Left lung (tissue), 10 donors: ENCODE results near the gene CARMIL1. TPM values are rescaled to one million over a fixed set of nuclear protein-coding genes. Genes with fewer than 3 reads are reported as not detected.

Experiments used
- ATAC-seq: fragments of 200-7000 bp; cut with Tn5 transposase; one replicate; pipeline ENCODE4 v1.9.1; 2020; ENCODE audit warnings: moderate library complexity
- DNase-seq, 4 donors: peaks; one replicate each; pipeline ENCODE4 v3.0.0-alpha.2; 2013 to 2020
- H3K27ac ChIP-seq, 2 donors: fragments of 200-600 bp; sonication (generic) in 1 of 2; one replicate each; pipeline versions ENCODE4 v1.5.0 to v1.8.0; 2020 to 2021
- H3K27me3 ChIP-seq, 2 donors: fragments of 200-600 bp; sonication (generic) in 1 of 2; one replicate each; pipeline versions ENCODE4 v1.5.0 to v1.8.0; 2020 to 2021
- H3K36me3 ChIP-seq, 2 donors: fragments of 200-600 bp; sonication (generic) in 1 of 2; one replicate each; pipeline versions ENCODE4 v1.5.0 to v1.8.0; 2020 to 2021
- H3K4me1 ChIP-seq, 2 donors: fragments of 200-600 bp; one replicate each; pipeline ENCODE4 v1.8.0; 2021
- H3K4me3 ChIP-seq, 2 donors: fragments of 200-600 bp; sonication (generic) in 1 of 2; one replicate each; pipeline versions ENCODE4 v1.5.0 to v1.8.0; 2020 to 2021; ENCODE audit warnings: mild to moderate bottlenecking in 1 of 2
- H3K9me3 ChIP-seq, 2 donors: fragments of 200-600 bp; sonication (generic) in 1 of 2; one replicate each; pipeline versions ENCODE4 v1.5.0 to v1.8.0; 2020 to 2021
- CTCF ChIP-seq, 2 donors: fragments of 200-600 bp; sonication (generic) in 1 of 2; IDR thresholded peaks; one replicate each; pipeline versions ENCODE4 v1.5.0 to v1.8.0; 2021; ENCODE audit warnings: antibody characterized with exemption in 2 of 2
- intact Hi-C, 2 donors: fragments of 100-400 bp; cut with DNase I; formaldehyde crosslinking; loops; one replicate each; pipeline versions ENCODE4 v1.11.2 to v1.14.2; 2022
- polyA plus RNA-seq, 6 donors: library from polyadenylated mRNA; unstranded; fragments of 120-200 nt; gene quantifications; one replicate each; pipeline ENCODE4 v1.2.1, GENCODE V29; 2013; ENCODE audit not compliant: insufficient read length in 6 of 6
- total RNA-seq, 2 donors: library from RNA; stranded (reverse); fragmentation: NEBNext Ultra II Directional; extraction: Animal tissue kit (Norgen Biotek cat#: 25700); gene quantifications; one replicate each; pipeline ENCODE4 v1.2.1, GENCODE V29; 2021
- donor health status: DM: no; HTN: yes; CAD: no.
- donor health status: DM: no; HTN: no; CAD: no.

CARMIL1 gene
- total and polyA plus RNA-seq, 8 donors: 16.4 to 32.8 (median 27.4) TPM

GRCh38 chr6:25311331-25311840, 32.2 kb downstream of the CARMIL1 start:
- DNase-seq: no peak
- H3K4me3 ChIP-seq: no peak overlapping the region
- no peaks in the 10 kb centered on the region for H3K9me3 ChIP-seq
- no peaks in the 10 kb centered on the region for H3K36me3 ChIP-seq
- ATAC-seq: peak; percentile 43
- H3K27me3 ChIP-seq: no peaks in the 10 kb centered on the region
- intact Hi-C loops: no loop called here
- H3K4me1 ChIP-seq: peaks cover 7 to 17% of the 10 kb centered on the region in 2 donors
- no peak overlapping the region for H3K27ac ChIP-seq
- TF ChIP-seq CTCF (IDR thresholded peaks at IDR 0.05): no peak

DNA sequence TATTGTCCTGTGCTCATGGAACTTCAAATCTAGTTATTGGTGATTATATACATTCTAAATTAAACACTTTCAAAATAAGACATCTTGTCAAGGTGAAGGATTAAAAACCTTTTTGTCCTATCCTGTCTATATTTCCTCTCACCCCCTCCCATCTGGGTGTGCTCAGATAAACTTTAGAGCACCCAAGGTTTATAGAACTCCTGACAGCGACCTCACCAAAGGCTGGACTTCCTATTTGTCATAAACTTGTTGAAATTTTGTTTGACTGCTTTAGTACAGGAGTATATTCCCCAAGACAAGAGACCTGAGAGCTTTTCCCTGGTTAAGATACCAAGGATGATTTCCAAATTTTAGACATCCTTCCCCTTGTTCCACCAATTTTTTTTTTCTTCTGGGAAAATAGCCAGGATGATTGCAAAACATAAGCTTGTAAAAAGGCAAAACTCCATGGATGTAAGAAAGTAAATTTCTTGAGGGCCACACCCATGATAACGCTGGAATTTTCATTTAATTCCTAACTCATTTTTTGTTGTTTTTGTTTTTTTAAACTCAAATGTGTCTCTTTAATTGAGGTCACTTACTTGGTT, 33.0 kb downstream of the CARMIL1 start:
- intact Hi-C loops: no loop called here
- no peak for TF ChIP-seq CTCF (IDR thresholded peaks at IDR 0.05)
- H3K9me3 ChIP-seq: no peaks in the 10 kb centered on the region
- peaks cover 7 to 17% of the 10 kb centered on the region in 2 donors for H3K4me1 ChIP-seq
- H3K36me3 ChIP-seq: no peaks in the 10 kb centered on the region
- H3K4me3 ChIP-seq: no peak overlapping the region
- DNase-seq (peak in 2 of 4 donors; percentile 60 to 78), ATAC-seq (peak; percentile 25)
- peak overlapping the region; percentile 14 to 69 for H3K27ac ChIP-seq
- no peaks in the 10 kb centered on the region for H3K27me3 ChIP-seq

- Histone ChIP-seq H3K36me3 (no peaks in the 10 kb centered on the region), H3K4me1 (peaks cover 7 to 17% of the 10 kb centered on the region in 2 donors), H3K9me3 (no peaks in the 10 kb centered on the region), H3K27ac (peak overlapping the region; percentile 14 to 69), H3K27me3 (no peaks in the 10 kb centered on the region), H3K4me3 (no peak overlapping the region)
- TF ChIP-seq CTCF (IDR thresholded peaks at IDR 0.05): no peak
- ATAC-seq (peak; percentile 61), DNase-seq (no peak)
- intact Hi-C loops: no loop called here
These were observed 33.5 kb downstream of the CARMIL1 start for GRCh38 chr6:25312703-25313102.

GRCh38 chr6:25314509-25315175, 35.5 kb downstream of the CARMIL1 start:
- intact Hi-C loops: no loop called here

More at GRCh38 chr6:25314509-25315175, 35.5 kb downstream of the CARMIL1 start:
- Histone ChIP-seq H3K4me3 (no peak overlapping the region), H3K9me3 (no peaks in the 10 kb centered on the region), H3K4me1 (peaks cover 7 to 17% of the 10 kb centered on the region in 2 donors), H3K27ac (no peak overlapping the region), H3K27me3 (no peaks in the 10 kb centered on the region), H3K36me3 (no peaks in the 10 kb centered on the region)
- no peak for TF ChIP-seq CTCF (IDR thresholded peaks at IDR 0.05)
- ATAC-seq (no peak), DNase-seq (no peak)
